Naive thymus-derived CD4-positive, alpha-beta T cell (primary cell): ENCODE data around the gene SLC36A1. TPM values are rescaled to one million over a fixed set of nuclear protein-coding genes. Genes with fewer than 3 reads are reported as not detected.

Source experiments
- ATAC-seq: fragments of 150-1000 bp; cut with Tn5 transposase; 2 replicates; pipeline ENCODE4 v1.10.0; 2021; ENCODE audit warnings: mild to moderate bottlenecking, moderate library complexity
- CTCF ChIA-PET: fragments of 350-600 bp; sonication (Branson Sonifier 250); formaldehyde crosslinking; loops from one replicate; lab custom pipeline; 2021; ENCODE audit warnings: antibody characterized with exemption; lab: Charles Lee
- POLR2A ChIA-PET: fragments of 350-600 bp; sonication (Branson Sonifier 250); formaldehyde crosslinking; loops from one replicate; lab custom pipeline; 2021; ENCODE audit warnings: antibody characterized with exemption, inconsistent platforms; lab: Charles Lee
- DNase-seq, 9 donors: peaks; one replicate each; pipeline versions ENCODE4 v3.0.0 to v3.0.0-alpha.2; 2020 to 2022; ENCODE audit warnings: mixed read lengths in 1 of 9
- H3K27ac ChIP-seq: one replicate; pipeline ENCODE4 v1.7.0; 2013; ENCODE audit warnings: mild to moderate bottlenecking, low read depth, low read length, moderate library complexity
- H3K27me3 ChIP-seq, 2 donors: one replicate each; pipeline ENCODE4 v1.7.0; 2013; ENCODE audit warnings: low read length in 2 of 2, mild to moderate bottlenecking in 2 of 2, moderate library complexity in 2 of 2; ENCODE audit not compliant: control insufficient read depth in 2 of 2, insufficient read depth in 2 of 2
- H3K36me3 ChIP-seq, 3 experiments: 1 replicate in 2 of 3; 2 replicates in 1 of 3; pipeline ENCODE4 v1.7.0; 2013; ENCODE audit warnings: low read length in 3 of 3, mild to moderate bottlenecking in 3 of 3, moderate library complexity in 1 of 3; ENCODE audit not compliant: insufficient read depth in 3 of 3, control insufficient read depth in 2 of 3
- H3K4me1 ChIP-seq, 2 donors: one replicate each; pipeline ENCODE4 v1.7.0; 2013; ENCODE audit warnings: low read length in 2 of 2, mild to moderate bottlenecking in 2 of 2, moderate library complexity in 1 of 2; ENCODE audit not compliant: control insufficient read depth in 2 of 2, insufficient read depth in 2 of 2
- H3K4me3 ChIP-seq: 2 replicates; pipeline ENCODE4 v1.7.0; 2013; ENCODE audit warnings: mild to moderate bottlenecking, low read length
- H3K9me3 ChIP-seq, 3 experiments: 1 replicate in 2 of 3; 2 replicates in 1 of 3; pipeline ENCODE4 v1.7.0; 2013; ENCODE audit warnings: low read length in 3 of 3; ENCODE audit not compliant: control insufficient read depth in 2 of 3
- H3K27ac Mint-ChIP-seq, 9 donors: one replicate each; pipeline ENCODE4 v1.8.0; 2020 to 2022; ENCODE audit warnings: mixed read lengths in 9 of 9, mild to moderate bottlenecking in 8 of 9, moderate library complexity in 5 of 9, inconsistent platforms in 2 of 9
- H3K27me3 Mint-ChIP-seq, 5 donors: one replicate each; pipeline ENCODE4 v1.8.0; 2021 to 2022; ENCODE audit warnings: mixed read lengths in 5 of 5, mild to moderate bottlenecking in 1 of 5
- H3K36me3 Mint-ChIP-seq, 5 donors: one replicate each; pipeline ENCODE4 v1.8.0; 2020 to 2022; ENCODE audit warnings: mixed read lengths in 5 of 5, mild to moderate bottlenecking in 3 of 5, inconsistent platforms in 1 of 5
- H3K4me1 Mint-ChIP-seq, 7 donors: one replicate each; pipeline ENCODE4 v1.8.0; 2020 to 2022; ENCODE audit warnings: mixed read lengths in 7 of 7, mild to moderate bottlenecking in 3 of 7, inconsistent platforms in 1 of 7
- H3K4me3 Mint-ChIP-seq, 10 donors: one replicate each; pipeline ENCODE4 v1.8.0; 2020 to 2022; ENCODE audit warnings: mild to moderate bottlenecking in 10 of 10, mixed read lengths in 10 of 10, moderate library complexity in 6 of 10, inconsistent platforms in 2 of 10
- H3K9me3 Mint-ChIP-seq, 11 donors: one replicate each; pipeline ENCODE4 v1.8.0; 2020 to 2022; ENCODE audit warnings: mixed read lengths in 11 of 11, mild to moderate bottlenecking in 4 of 11, inconsistent platforms in 1 of 11, moderate library complexity in 1 of 11
- intact Hi-C, 2 donors: fragments of 100-400 bp; cut with micrococcal nuclease; formaldehyde crosslinking; loops; one replicate each; pipeline ENCODE4 v1.15.1; 2023
- polyA plus RNA-seq, 2 donors: library from polyadenylated mRNA; unstranded; fragments of 300-500 nt; fragmentation: Illumina TruSeq; gene quantifications; one replicate each; pipeline ENCODE4 v1.2.3, GENCODE V29; 2021
- total RNA-seq, 6 experiments: library from RNA in 5 of 6; stranded (reverse) in 5 of 6; gene quantifications; 1 replicate in 5 of 6; 2 replicates in 1 of 6; pipeline ENCODE4 v1.2.3 and lab custom pipeline; 2021 to 2026

Gene SLC36A1
- total and polyA plus RNA-seq, 7 experiments from 2014 or later: 0.45 to 16.6 (median 5.1) TPM

DNA sequence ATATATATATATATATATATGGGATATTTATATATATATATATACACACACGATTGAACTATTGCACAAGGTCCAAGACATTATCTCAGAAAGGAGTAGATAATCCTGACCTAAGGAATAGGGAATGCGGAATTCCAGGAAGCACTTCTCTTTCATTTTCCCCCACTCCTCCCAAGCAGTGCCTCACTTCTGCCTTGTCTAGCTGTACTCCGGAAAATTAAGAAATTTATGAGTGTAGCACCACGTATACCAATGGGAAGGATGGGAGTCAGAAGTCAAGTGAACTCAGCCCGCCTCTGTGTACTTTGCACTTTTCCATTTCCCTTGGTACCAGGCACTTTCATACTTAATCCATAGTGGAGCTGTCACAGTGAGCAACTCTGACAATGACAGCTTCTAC, 10.9 kb downstream of the SLC36A1 start:
- Mint-ChIP-seq H3K36me3 (peaks cover 0 to 32% (median 9%) of the 10 kb centered on the region in 5 donors), H3K4me1 (peaks cover 0 to 11% (median 0%) of the 10 kb centered on the region in 7 donors), H3K27me3 (no peaks in the 10 kb centered on the region), H3K4me3 (no peak overlapping the region), H3K9me3 (no peaks in the 10 kb centered on the region), H3K27ac (no peak overlapping the region)
- no peak for DNase-seq
- Histone ChIP-seq H3K9me3 (no peaks in the 10 kb centered on the region), H3K4me1 (no peaks in the 10 kb centered on the region), H3K36me3 (peaks cover 0 to 4% (median 0%) of the 10 kb centered on the region in 3 experiments), H3K27ac (no peak overlapping the region), H3K4me3 (no peak overlapping the region), H3K27me3 (no peaks in the 10 kb centered on the region)
- intact Hi-C loops: no loop called here
- ATAC-seq: no peak
- ChIA-PET CTCF (interaction anchor here (2.7 kb wide), 1 partner anchor 11 kb away, joined by 15 read pairs; the partner anchor contains the start of gene SLC36A1), POLR2A (no interaction called here)

DNA sequence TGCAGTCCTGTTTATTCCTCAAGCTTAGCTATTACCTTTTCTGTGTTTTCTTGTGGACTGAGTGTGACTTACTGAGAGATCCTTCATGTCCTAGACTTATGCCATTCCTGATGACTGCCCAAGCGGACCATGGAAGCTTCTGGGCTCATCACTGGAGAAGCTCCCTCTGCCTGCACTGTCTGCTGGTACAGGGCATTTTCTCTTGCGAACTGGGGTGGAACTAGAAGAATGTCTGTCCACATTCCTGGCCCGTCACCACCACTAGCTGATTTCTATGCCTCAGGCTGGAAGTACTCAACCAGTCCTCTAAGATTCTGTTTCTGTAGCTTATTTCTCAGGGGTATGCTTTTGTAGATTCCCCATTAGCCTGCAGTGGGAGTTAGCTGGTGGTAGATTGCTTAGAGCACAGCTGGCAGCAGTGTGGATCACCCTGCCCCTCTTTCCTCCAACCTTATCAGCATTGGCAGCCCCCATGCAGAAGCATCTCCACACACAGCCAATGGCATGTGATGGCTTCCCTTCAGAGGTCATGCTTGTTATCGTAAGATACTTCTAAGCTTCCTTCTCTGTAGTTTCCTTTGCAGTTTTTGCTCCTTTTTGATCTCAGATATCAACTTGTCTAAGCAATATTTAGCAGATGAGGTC, 12.4 kb downstream of the SLC36A1 start:
- Histone ChIP-seq H3K27ac (no peak overlapping the region), H3K36me3 (peaks cover 0 to 13% (median 0%) of the 10 kb centered on the region in 3 experiments), H3K27me3 (no peaks in the 10 kb centered on the region), H3K9me3 (no peaks in the 10 kb centered on the region), H3K4me1 (no peaks in the 10 kb centered on the region), H3K4me3 (no peak overlapping the region)
- peaks cover 0 to 11% (median 0%) of the 10 kb centered on the region in 7 donors for H3K4me1 Mint-ChIP-seq
- ChIA-PET CTCF (interaction anchor here (2.7 kb wide), 1 partner anchor 12 kb away, joined by 15 read pairs; the partner anchor contains the start of gene SLC36A1), POLR2A (no interaction called here)
- intact Hi-C loops: no loop called here
- H3K27ac Mint-ChIP-seq: no peak overlapping the region
- DNase-seq: no peak
- no peaks in the 10 kb centered on the region for H3K9me3 Mint-ChIP-seq
- peaks cover 0 to 41% (median 19%) of the 10 kb centered on the region in 5 donors for H3K36me3 Mint-ChIP-seq
- no peak for ATAC-seq
- H3K4me3 Mint-ChIP-seq: no peak overlapping the region
- no peaks in the 10 kb centered on the region for H3K27me3 Mint-ChIP-seq

DNA sequence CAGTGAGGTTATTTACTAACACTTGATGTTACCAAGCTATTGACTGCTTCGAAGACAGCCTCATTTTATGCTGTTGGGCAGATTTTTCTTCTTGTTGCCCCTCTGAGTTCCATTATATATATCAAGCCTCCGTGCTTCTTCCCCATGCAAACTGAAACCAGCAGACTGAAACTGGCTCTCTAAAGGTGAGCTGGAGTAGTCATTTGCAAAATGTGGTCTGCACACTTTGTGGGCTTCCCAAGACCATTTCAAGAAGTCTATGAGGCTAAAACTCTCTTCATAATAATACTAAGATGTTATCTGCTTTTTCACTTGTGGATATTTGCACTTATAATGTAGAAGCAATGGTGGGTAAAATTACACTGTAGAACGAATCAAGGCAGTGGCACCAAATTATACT, 13.9 kb downstream of the SLC36A1 start:
- no peak overlapping the region for H3K27ac Mint-ChIP-seq
- no peak overlapping the region for H3K27ac ChIP-seq
- ATAC-seq: no peak
- H3K36me3 Mint-ChIP-seq: peaks cover 4 to 55% (median 33%) of the 10 kb centered on the region in 5 donors
- H3K27me3 ChIP-seq: no peaks in the 10 kb centered on the region
- no peak overlapping the region for H3K4me3 ChIP-seq
- H3K27me3 Mint-ChIP-seq: no peaks in the 10 kb centered on the region
- H3K9me3 ChIP-seq: no peaks in the 10 kb centered on the region
- H3K4me1 Mint-ChIP-seq: peaks cover 0 to 11% (median 0%) of the 10 kb centered on the region in 7 donors
- no peaks in the 10 kb centered on the region for H3K9me3 Mint-ChIP-seq
- DNase-seq: no peak
- CTCF ChIA-PET: interaction anchor here (0.6 to 0.7 kb wide), 2 partner anchors 8 to 332 kb away, joined by 3 to 11 read pairs; no protein-coding TSS in a partner anchor
- H3K4me3 Mint-ChIP-seq: no peak overlapping the region
- no peaks in the 10 kb centered on the region for H3K4me1 ChIP-seq
- POLR2A ChIA-PET: no interaction called here
- peaks cover 0 to 21% (median 0%) of the 10 kb centered on the region in 3 experiments for H3K36me3 ChIP-seq
- intact Hi-C loops: no loop called here

DNA sequence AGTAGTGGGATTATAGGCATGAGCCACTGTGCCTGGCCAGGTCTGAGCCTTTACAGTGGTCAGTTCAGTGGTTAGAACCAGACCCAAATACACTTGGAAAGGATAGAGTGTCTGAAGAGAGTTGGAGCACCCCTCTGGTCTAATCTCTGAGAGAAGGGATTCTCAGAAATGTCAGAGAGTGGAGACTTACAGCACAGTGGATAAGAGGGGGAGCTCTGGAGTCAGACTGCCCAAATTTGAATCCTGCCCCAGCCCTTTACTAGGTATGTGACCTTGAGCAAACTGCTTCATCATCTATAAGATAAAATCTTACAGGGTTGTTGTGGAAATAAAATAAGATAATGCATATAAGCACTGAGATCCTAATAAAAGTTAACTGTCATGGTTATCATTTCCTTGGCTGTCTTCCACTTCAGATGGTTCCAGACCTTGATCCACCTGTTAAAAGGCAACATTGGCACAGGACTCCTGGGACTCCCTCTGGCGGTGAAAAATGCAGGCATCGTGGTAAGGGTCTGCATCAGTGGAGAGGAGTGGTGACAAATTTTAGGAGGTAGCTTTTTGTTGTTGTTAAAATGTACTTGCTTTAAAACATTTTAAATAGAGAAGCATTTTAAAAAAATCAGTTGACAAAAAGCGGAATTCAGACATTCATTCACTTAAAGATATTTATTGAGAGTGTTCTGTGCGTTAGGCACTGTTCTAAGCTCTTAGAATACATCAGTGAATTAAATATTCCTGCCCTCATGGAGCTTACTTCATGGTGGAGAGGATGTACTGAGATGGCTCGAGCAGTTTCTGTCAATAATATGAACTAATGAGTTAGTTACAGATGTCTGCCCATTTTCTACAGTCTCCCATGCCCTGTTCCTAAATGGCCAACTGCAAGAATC, 16.0 kb downstream of the SLC36A1 start:
- Histone ChIP-seq H3K36me3 (peaks cover 0 to 31% (median 0%) of the 10 kb centered on the region in 3 experiments), H3K27ac (no peak overlapping the region), H3K9me3 (no peaks in the 10 kb centered on the region), H3K4me1 (no peaks in the 10 kb centered on the region), H3K27me3 (no peaks in the 10 kb centered on the region), H3K4me3 (no peak overlapping the region)
- H3K4me3 Mint-ChIP-seq: no peak overlapping the region
- peaks cover 6 to 61% (median 45%) of the 10 kb centered on the region in 5 donors for H3K36me3 Mint-ChIP-seq
- H3K27me3 Mint-ChIP-seq: no peaks in the 10 kb centered on the region
- CTCF ChIA-PET: interaction anchor here (0.7 to 1.6 kb wide), 3 partner anchors 9 to 16 kb away, joined by 3 to 5 read pairs (median 3); partner anchors contain the start of gene SLC36A1
- POLR2A ChIA-PET: interaction anchor here (1.2 to 1.4 kb wide), 2 partner anchors 11 to 16 kb away, joined by 3 read pairs; partner anchors contain the start of gene SLC36A1
- H3K27ac Mint-ChIP-seq: peak overlapping the region in 1 of 9 donors; percentile 49
- intact Hi-C loops: loop anchor here in 1 of 2 donors (2.0 kb wide), 1 partner anchor 15 kb away; no protein-coding TSS in a partner anchor
- peak in 1 of 9 donors; percentile 4 for DNase-seq
- peaks cover 0 to 5% (median 0%) of the 10 kb centered on the region in 7 donors for H3K4me1 Mint-ChIP-seq
- H3K9me3 Mint-ChIP-seq: no peaks in the 10 kb centered on the region
- no peak for ATAC-seq

DNA sequence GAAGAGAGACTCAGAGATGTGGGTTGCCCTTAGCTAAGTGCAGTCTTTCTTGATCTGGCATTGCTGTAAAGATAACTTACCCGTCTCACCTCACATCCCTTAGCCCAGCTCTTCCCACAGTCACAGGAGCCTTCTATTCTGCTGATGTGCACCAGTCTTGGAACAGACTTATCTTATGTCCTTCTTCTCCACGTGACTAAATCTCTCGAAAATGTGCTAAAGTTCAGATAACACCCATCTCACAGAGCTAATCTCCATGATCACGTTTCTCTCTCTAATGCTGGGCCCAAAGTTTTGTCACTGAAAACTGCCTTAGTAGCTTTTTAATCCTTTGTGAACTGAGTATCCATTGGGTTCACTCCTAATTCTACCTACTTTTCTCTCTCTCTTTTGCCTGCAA, 16.7 kb downstream of the SLC36A1 start:
- Histone ChIP-seq H3K9me3 (no peaks in the 10 kb centered on the region), H3K27me3 (no peaks in the 10 kb centered on the region), H3K4me1 (no peaks in the 10 kb centered on the region), H3K36me3 (peaks cover 0 to 27% (median 0%) of the 10 kb centered on the region in 3 experiments), H3K27ac (no peak overlapping the region), H3K4me3 (no peak overlapping the region)
- ChIA-PET POLR2A (interaction anchor here (1.2 to 1.4 kb wide), 2 partner anchors 10 to 17 kb away, joined by 3 read pairs; partner anchors contain the start of gene SLC36A1), CTCF (interaction anchor here (1.0 to 1.6 kb wide), 2 partner anchors 10 to 17 kb away, joined by 3 to 5 read pairs; partner anchors contain the start of gene SLC36A1)
- Mint-ChIP-seq H3K4me1 (peaks cover 0 to 5% (median 0%) of the 10 kb centered on the region in 7 donors), H3K4me3 (no peak overlapping the region), H3K27ac (no peak overlapping the region), H3K27me3 (no peaks in the 10 kb centered on the region), H3K9me3 (no peaks in the 10 kb centered on the region), H3K36me3 (peaks cover 6 to 54% (median 45%) of the 10 kb centered on the region in 5 donors)
- intact Hi-C loops: no loop called here
- DNase-seq (no peak), ATAC-seq (no peak)

DNA sequence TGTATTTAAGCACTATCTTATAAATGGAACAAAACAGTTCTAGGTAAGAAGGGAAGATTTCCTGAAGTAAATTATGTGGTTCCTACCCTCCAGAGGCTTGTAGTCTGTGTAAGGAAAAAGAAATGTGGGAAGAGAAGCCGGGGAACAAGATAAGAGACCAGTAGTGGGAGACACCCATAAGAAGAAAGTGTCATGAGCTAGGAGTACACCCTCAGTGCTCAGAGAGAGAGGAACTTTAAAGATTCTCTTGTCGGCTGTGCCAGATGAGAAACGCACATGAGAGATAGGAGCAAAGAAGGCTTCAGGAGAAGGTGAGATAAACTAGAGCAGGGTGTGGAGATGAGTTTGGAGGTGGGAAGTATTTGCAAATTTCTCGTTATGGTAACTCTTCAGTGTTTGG, 18.1 kb downstream of the SLC36A1 start:
- H3K27ac ChIP-seq: no peak overlapping the region
- ChIA-PET CTCF (no interaction called here), POLR2A (no interaction called here)
- H3K36me3 Mint-ChIP-seq: peaks cover 6 to 46% (median 39%) of the 10 kb centered on the region in 5 donors
- H3K27me3 Mint-ChIP-seq: no peaks in the 10 kb centered on the region
- H3K4me1 Mint-ChIP-seq: no peaks in the 10 kb centered on the region
- no peaks in the 10 kb centered on the region for H3K27me3 ChIP-seq
- no peak overlapping the region for H3K27ac Mint-ChIP-seq
- H3K4me3 ChIP-seq: no peak overlapping the region
- H3K36me3 ChIP-seq: peaks cover 0 to 27% (median 0%) of the 10 kb centered on the region in 3 experiments
- H3K9me3 Mint-ChIP-seq: no peaks in the 10 kb centered on the region
- intact Hi-C loops: no loop called here
- ATAC-seq: no peak
- no peak for DNase-seq
- no peaks in the 10 kb centered on the region for H3K4me1 ChIP-seq
- no peak overlapping the region for H3K4me3 Mint-ChIP-seq
- H3K9me3 ChIP-seq: no peaks in the 10 kb centered on the region
